Measurements from ENCODE around the gene CD7.

CD7 gene

DNA sequence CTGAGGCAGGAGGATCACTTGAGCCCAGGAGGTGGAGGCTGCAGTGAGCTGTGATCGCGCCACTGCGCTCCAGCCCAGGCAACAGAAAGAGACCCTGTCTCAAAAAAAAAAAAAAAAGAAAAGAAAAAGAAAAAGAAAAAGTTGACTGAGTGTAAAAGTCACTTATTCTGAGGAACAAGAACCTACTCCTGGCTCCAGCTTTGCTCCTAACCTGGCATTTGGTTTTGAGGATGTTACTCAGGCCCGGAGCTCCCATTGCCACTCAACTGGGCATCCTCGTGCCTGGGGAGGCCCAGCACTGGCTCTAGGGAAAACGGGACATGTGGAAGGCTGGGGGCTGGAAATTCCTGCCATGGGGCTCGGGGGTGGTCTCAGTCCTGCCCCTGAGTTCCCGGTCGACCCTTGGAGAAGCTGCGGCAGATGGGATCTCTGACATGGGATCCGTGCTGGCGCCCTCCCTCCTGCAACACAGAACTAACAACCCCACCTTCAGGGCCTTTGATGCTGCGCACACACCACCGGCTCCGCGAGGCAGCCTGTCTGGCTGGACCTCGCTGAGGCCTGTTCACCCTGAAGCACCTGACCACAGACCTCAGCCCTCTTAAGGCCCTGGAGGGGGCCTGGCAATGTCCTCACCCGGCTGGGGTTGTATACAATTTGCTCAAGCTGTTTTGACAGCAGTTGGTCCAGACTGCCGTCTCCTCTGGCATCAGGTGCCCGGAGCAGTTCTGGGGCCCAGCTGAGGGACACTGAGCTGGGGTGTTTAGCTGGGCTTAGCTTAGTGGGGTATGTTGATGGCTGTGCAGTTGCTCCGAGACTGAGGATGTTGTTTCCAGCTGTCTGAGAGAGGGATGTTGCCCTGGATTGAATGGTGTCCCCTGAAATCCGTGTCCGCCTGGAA, 12.3 kb downstream of the CD7 start:
- Histone ChIP-seq H3K4me3 (replicated peaks; ENCODE audit: low read depth, low read length) (no peak overlapping the region), H3K27me3 (replicated peaks; ENCODE audit: control insufficient read depth, insufficient read depth, low read length) (no peaks in the 10 kb centered on the region), H3K36me3 (ENCODE audit: control insufficient read depth, insufficient read depth, low read length) (no peaks in the 10 kb centered on the region)
- TF ChIP-seq, protein P1, sequence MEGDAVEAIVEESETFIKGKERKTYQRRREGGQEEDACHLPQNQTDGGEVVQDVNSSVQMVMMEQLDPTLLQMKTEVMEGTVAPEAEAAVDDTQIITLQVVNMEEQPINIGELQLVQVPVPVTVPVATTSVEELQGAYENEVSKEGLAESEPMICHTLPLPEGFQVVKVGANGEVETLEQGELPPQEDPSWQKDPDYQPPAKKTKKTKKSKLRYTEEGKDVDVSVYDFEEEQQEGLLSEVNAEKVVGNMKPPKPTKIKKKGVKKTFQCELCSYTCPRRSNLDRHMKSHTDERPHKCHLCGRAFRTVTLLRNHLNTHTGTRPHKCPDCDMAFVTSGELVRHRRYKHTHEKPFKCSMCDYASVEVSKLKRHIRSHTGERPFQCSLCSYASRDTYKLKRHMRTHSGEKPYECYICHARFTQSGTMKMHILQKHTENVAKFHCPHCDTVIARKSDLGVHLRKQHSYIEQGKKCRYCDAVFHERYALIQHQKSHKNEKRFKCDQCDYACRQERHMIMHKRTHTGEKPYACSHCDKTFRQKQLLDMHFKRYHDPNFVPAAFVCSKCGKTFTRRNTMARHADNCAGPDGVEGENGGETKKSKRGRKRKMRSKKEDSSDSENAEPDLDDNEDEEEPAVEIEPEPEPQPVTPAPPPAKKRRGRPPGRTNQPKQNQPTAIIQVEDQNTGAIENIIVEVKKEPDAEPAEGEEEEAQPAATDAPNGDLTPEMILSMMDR (IDR thresholded peaks at IDR 0.05; ENCODE audit: insufficient read depth, low read length, poor library complexity, severe bottlenecking): no peak
- no peak for DNase-seq (ENCODE audit: extremely low read depth, insufficient read length)

DNA sequence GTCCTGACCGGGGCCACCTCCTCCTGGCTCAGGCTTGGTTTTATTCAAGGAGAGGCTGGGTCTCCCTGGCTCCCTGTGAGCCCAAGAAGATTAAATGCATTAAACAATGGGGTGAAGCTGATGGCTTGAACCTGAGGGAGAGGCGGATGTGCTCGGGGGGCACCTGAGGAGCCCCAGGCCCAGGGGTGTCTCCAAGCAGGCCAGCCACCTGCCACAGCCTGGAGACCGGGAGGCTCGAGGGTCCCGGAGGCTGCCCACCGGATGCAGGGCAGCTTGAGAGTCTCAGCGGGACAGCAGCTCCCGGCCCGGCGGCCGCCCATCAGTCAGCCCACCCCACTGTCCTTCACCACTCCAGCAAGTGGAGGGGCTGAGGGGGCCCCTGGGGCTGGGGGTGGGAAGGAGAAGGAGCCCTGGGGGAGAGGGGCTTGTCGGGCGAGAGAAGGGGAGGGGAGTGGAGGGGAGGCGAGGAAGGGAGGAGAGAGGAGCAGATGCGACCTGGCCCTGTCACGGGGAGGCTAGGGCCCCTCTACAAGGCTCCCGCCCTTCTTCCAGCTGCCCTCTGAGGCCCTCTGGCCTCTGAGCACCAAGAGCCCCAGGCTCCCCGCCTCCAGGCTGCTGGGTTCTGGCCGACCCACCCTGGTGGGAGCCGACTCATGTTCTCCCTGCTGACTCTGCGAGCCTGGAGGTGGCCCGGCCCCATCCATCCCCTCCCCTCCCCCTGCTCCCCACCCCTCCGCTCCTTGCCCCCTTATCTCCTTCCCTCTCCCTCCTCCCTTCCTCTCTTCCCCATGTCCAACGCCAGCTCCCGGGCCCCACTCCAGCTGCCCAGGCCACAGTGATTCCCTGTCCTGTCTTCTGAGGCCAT, 13.2 kb downstream of the CD7 start:
- TF ChIP-seq, protein P1 (IDR thresholded peaks at IDR 0.05; ENCODE audit: insufficient read depth, low read length, poor library complexity, severe bottlenecking): no peak
- Histone ChIP-seq H3K27me3 (replicated peaks; ENCODE audit: control insufficient read depth, insufficient read depth, low read length) (no peaks in the 10 kb centered on the region), H3K4me3 (replicated peaks; ENCODE audit: low read depth, low read length) (no peak overlapping the region), H3K36me3 (ENCODE audit: control insufficient read depth, insufficient read depth, low read length) (no peaks in the 10 kb centered on the region)
- DNase-seq (ENCODE audit: extremely low read depth, insufficient read length): peak; percentile 5

DNA sequence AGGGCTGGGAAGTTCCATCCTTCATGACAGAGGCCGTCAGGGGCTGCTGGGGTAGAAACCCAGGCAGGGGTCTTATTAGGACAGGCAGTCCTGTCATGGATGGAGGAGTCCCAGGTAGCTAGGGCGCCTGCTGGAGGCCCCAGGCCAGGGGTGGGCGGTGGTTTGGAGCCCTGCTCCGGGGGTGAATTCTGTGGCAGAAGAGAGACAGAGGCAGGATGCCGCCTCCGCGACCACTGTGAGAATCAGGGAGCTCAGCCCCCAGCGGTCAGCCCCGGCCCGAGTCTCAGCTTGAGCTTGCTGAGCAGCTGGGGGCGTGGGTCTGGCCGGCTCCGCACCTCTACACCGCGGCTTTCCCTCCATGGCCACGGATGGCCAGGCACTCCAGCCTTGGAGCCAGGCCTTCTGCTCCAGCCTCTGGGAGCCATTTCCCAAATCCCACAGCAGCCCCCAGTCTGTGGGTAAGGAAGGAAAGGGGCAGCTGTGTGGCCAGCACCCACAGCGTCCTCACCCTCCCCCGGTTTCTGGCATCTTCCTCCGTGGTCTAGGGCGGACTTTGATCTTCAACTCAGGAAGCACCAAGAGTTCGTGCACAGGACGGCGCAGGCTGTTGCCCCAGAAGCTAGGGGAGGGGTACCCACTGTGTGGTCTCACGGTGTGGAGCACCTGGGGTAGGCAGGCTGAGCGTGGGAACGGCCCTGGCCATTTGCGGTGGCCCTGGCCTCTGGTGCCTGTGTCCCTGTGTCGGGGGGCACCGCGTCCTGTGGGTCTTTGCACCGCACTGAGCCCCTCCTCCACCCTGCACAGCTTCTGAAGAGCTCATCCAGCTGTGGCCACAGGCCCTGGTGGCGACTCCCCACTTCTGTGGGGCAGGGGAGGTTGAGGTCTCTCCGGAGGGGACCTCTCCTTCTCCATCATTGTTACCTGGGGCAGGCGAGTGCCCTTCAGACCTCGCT, 14.1 kb downstream of the CD7 start:
- TF ChIP-seq, protein P1 (IDR thresholded peaks at IDR 0.05; ENCODE audit: insufficient read depth, low read length, poor library complexity, severe bottlenecking): no peak
- peak; percentile 7 for DNase-seq (ENCODE audit: extremely low read depth, insufficient read length)
- no peak overlapping the region for H3K4me3 ChIP-seq (replicated peaks; ENCODE audit: low read depth, low read length)
- no peaks in the 10 kb centered on the region for H3K27me3 ChIP-seq (replicated peaks; ENCODE audit: control insufficient read depth, insufficient read depth, low read length)
- H3K36me3 ChIP-seq (ENCODE audit: control insufficient read depth, insufficient read depth, low read length): no peaks in the 10 kb centered on the region

DNA sequence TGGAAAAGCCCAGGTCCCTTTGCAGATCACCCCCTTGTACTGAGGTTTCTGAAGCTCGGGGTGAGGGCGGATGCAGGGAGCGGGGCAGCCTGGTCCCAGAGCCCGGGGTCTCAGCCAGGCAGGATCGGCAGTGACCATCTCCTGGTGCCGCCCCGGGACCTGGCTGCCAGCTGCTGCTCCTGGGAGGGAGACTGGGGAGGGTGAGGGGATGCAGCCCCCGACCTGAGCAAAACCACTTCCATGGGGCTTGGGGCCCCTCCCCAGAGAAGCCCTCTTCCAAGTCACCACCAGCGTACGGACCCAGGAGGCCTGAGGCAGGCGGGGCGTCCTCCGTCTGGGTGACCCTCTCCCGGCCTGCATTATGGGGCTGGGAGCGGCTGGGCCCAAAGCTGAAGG, 14.8 kb downstream of the CD7 start:
- DNase-seq (ENCODE audit: extremely low read depth, insufficient read length): no peak
- H3K36me3 ChIP-seq (ENCODE audit: control insufficient read depth, insufficient read depth, low read length): no peaks in the 10 kb centered on the region
- no peaks in the 10 kb centered on the region for H3K27me3 ChIP-seq (replicated peaks; ENCODE audit: control insufficient read depth, insufficient read depth, low read length)
- TF ChIP-seq, protein P1 (IDR thresholded peaks at IDR 0.05; ENCODE audit: insufficient read depth, low read length, poor library complexity, severe bottlenecking): no peak
- no peak overlapping the region for H3K4me3 ChIP-seq (replicated peaks; ENCODE audit: low read depth, low read length)

DNA sequence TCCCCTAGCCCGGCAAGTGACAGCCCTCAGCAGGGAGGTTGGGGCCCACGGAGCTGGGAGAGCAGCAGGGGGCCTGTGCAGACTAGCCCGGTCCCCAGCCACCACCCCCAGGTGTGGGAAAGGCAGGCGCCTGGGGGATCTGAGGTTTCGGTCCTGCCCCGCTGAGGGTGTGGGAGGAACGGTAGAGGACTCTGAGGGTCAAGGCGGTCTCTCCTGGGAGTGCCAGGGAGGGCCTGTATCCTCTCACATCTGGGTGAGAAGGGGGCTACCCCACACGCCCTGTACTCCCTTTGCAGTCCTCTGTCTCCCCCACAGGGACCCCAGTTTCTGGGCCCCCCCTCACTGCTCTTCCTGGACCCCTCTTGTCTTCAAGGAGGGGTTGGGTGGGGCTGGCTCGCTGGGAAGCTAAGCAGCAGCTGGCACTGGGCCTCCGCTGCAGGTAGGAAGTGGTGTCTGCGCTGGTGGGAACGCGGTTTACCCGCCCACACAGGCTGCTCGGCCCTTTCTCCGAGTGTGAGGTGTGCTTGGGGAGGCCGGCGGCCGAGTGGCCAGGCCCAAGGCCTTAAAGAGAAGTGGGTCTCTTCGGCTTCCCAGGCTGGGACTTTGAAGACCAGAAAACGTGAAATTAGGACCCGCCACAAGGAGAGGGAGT, 15.4 kb downstream of the CD7 start:
- Histone ChIP-seq H3K4me3 (replicated peaks; ENCODE audit: low read depth, low read length) (no peak overlapping the region), H3K36me3 (ENCODE audit: control insufficient read depth, insufficient read depth, low read length) (no peaks in the 10 kb centered on the region), H3K27me3 (replicated peaks; ENCODE audit: control insufficient read depth, insufficient read depth, low read length) (no peaks in the 10 kb centered on the region)
- TF ChIP-seq, protein P1 (IDR thresholded peaks at IDR 0.05; ENCODE audit: insufficient read depth, low read length, poor library complexity, severe bottlenecking): no peak
- DNase-seq (ENCODE audit: extremely low read depth, insufficient read length): peak; percentile 71
